Suprapubic skin (tissue), 4 donors: ENCODE data around the gene BMERB1. TPM values are rescaled to one million over a fixed set of nuclear protein-coding genes. Genes with fewer than 3 reads are reported as not detected.
"Not testable (repeated sequence)": the region's sequence is repeated elsewhere in the genome, so short reads cannot be mapped to it uniquely, and the experiment has no call there.

Experiments used
- DNase-seq, 2 donors: peaks; one replicate each; pipeline ENCODE4 v3.0.0-alpha.2; 2019; ENCODE audit warnings: low spot score in 2 of 2
- H3K27ac ChIP-seq: fragments of 200-600 bp; sonication (generic); one replicate; pipeline ENCODE4 v1.5.1; 2019
- H3K27me3 ChIP-seq: fragments of 200-600 bp; sonication (generic); one replicate; pipeline ENCODE4 v1.5.1; 2019
- H3K36me3 ChIP-seq: fragments of 200-600 bp; sonication (generic); one replicate; pipeline ENCODE4 v1.5.1; 2019
- H3K4me1 ChIP-seq: fragments of 200-600 bp; sonication (generic); one replicate; pipeline ENCODE4 v1.5.1; 2019
- H3K4me3 ChIP-seq: fragments of 200-600 bp; sonication (generic); one replicate; pipeline ENCODE4 v1.5.1; 2019; ENCODE audit warnings: mild to moderate bottlenecking
- H3K9me3 ChIP-seq: fragments of 200-600 bp; sonication (generic); one replicate; pipeline ENCODE4 v1.5.1; 2019
- CTCF ChIP-seq, 2 donors: fragments of 200-600 bp in 1 of 2; fragments of 450-650 bp in 1 of 2; sonication (generic) in 1 of 2; IDR thresholded peaks; one replicate each; pipeline ENCODE4 v1.5.1; 2016 to 2019; ENCODE audit warnings: antibody characterized with exemption in 2 of 2, mild to moderate bottlenecking in 1 of 2, moderate library complexity in 1 of 2
- EP300 ChIP-seq: sonication (generic); formaldehyde crosslinking; IDR thresholded peaks from one replicate; pipeline ENCODE4 v1.6.1; 2017; ENCODE audit warnings: antibody characterized with exemption
- POLR2A ChIP-seq, 2 donors: fragments of 450-650 bp; IDR thresholded peaks; one replicate each; pipeline ENCODE4 v1.6.1; 2017; ENCODE audit warnings: antibody characterized with exemption in 2 of 2, mild to moderate bottlenecking in 2 of 2, moderate library complexity in 2 of 2
- POLR2AphosphoS5 ChIP-seq, 3 donors: sonication (generic); formaldehyde crosslinking; IDR thresholded peaks; one replicate each; pipeline ENCODE4 v1.6.1; 2017; ENCODE audit warnings: antibody characterized with exemption in 3 of 3
- WGBS: methylation state at CpG from one replicate; pipeline ENCODE4 v1.1.5; 2018; 5-methylcytosine and 5-hydroxymethylcytosine counted together
- total RNA-seq, 4 donors: library from RNA; depleted of rRNA; stranded (reverse); fragments of >200 nt; gene quantifications; one replicate each; pipeline ENCODE4 v1.1.0, GENCODE V29; 2016

Gene BMERB1
- total RNA-seq, 4 donors from 2014 or later = 5.5 to 31.4 (median 17.9) TPM

GRCh38 chr16:15452246-15452855 lies 18.0 kb downstream of the BMERB1 start:
- no peak for TF ChIP-seq EP300
- TF ChIP-seq POLR2A (IDR thresholded peaks at IDR 0.05) = no peak
- no peak for TF ChIP-seq CTCF (IDR thresholded peaks at IDR 0.05)
- no peak for TF ChIP-seq POLR2AphosphoS5 (IDR thresholded peaks at IDR 0.05)
- no peaks in the 10 kb centered on the region for H3K9me3 ChIP-seq
- no peak for DNase-seq
- H3K27ac ChIP-seq = no peak overlapping the region
- H3K4me1 ChIP-seq = no peaks in the 10 kb centered on the region
- no peak overlapping the region for H3K4me3 ChIP-seq
- WGBS = 68% methylated on average over 8 of the region's 8 CpGs
- no peaks in the 10 kb centered on the region for H3K27me3 ChIP-seq
- H3K36me3 ChIP-seq = no peaks in the 10 kb centered on the region

- DNase-seq, H3K9me3 ChIP-seq, H3K27ac ChIP-seq, H3K27me3 ChIP-seq, H3K36me3 ChIP-seq, H3K4me3 ChIP-seq, H3K4me1 ChIP-seq: not testable (repeated sequence)
- WGBS = 93% methylated on average over 7 of the region's 7 CpGs
Measured at GRCh38 chr16:15453296-15453695, 18.9 kb downstream of the BMERB1 start.

- H3K4me1 ChIP-seq, DNase-seq, H3K36me3 ChIP-seq, H3K27me3 ChIP-seq, H3K27ac ChIP-seq, H3K9me3 ChIP-seq, H3K4me3 ChIP-seq: not testable (repeated sequence)
- WGBS = 96% methylated on average over 11 of the region's 11 CpGs
Measured at GRCh38 chr16:15454933-15455332, 20.5 kb downstream of the BMERB1 start.

GRCh38 chr16:15457400-15457799 lies 23.0 kb downstream of the BMERB1 start:
- DNase-seq = no peak
- Histone ChIP-seq H3K27ac (no peak overlapping the region), H3K9me3 (no peaks in the 10 kb centered on the region), H3K4me3 (no peak overlapping the region), H3K4me1 (no peaks in the 10 kb centered on the region), H3K36me3 (no peaks in the 10 kb centered on the region), H3K27me3 (no peaks in the 10 kb centered on the region)
- TF ChIP-seq EP300 = no peak
- TF ChIP-seq CTCF (IDR thresholded peaks at IDR 0.05) = no peak
- TF ChIP-seq POLR2AphosphoS5 (IDR thresholded peaks at IDR 0.05) = no peak
- TF ChIP-seq POLR2A (IDR thresholded peaks at IDR 0.05) = no peak
- 86% methylated on average over 3 of the region's 3 CpGs for WGBS

- TF ChIP-seq POLR2AphosphoS5 (IDR thresholded peaks at IDR 0.05) = no peak
- no peak for TF ChIP-seq CTCF (IDR thresholded peaks at IDR 0.05)
- TF ChIP-seq POLR2A (IDR thresholded peaks at IDR 0.05) = no peak
- TF ChIP-seq EP300 = no peak
- H3K27ac ChIP-seq = no peak overlapping the region
- no peaks in the 10 kb centered on the region for H3K27me3 ChIP-seq
- H3K4me1 ChIP-seq = no peaks in the 10 kb centered on the region
- DNase-seq = no peak
- no peaks in the 10 kb centered on the region for H3K36me3 ChIP-seq
- H3K4me3 ChIP-seq = no peak overlapping the region
- H3K9me3 ChIP-seq = no peaks in the 10 kb centered on the region
- 67% methylated on average over 4 of the region's 4 CpGs for WGBS
Measured at GRCh38 chr16:15457958-15458357, 23.6 kb downstream of the BMERB1 start.

- H3K27ac ChIP-seq = no peak overlapping the region
- no peak overlapping the region for H3K4me3 ChIP-seq
- H3K27me3 ChIP-seq = no peaks in the 10 kb centered on the region
- no peaks in the 10 kb centered on the region for H3K36me3 ChIP-seq
- H3K4me1 ChIP-seq = no peaks in the 10 kb centered on the region
- no peak for TF ChIP-seq POLR2A (IDR thresholded peaks at IDR 0.05)
- TF ChIP-seq CTCF (IDR thresholded peaks at IDR 0.05) = no peak
- TF ChIP-seq POLR2AphosphoS5 (IDR thresholded peaks at IDR 0.05) = no peak
- no peak for TF ChIP-seq EP300
- 84% methylated on average over 1 of the region's 1 CpG for WGBS
- no peaks in the 10 kb centered on the region for H3K9me3 ChIP-seq
- no peak for DNase-seq
Measured at GRCh38 chr16:15459791-15460190, 25.4 kb downstream of the BMERB1 start.
